HL-60 (cell line): Measurements from ENCODE around the gene NLGN1.

Experiments used
- GABPA ChIP-seq: IDR thresholded peaks from 2 replicates; pipeline ENCODE4 v1.6.1; 2012; ENCODE audit warnings: low read depth
- POLR2AphosphoS5 ChIP-seq: IDR thresholded peaks from 2 replicates; pipeline ENCODE4 v1.6.1; 2012; ENCODE audit warnings: low read depth
- SPI1 ChIP-seq: IDR thresholded peaks from 2 replicates; pipeline ENCODE4 v1.6.1; 2012; ENCODE audit warnings: low read depth, mild to moderate bottlenecking, borderline replicate concordance
- TF ChIP-seq, protein P1 (sequence below): IDR thresholded peaks from one replicate; pipeline ENCODE4 v1.5.1; 2011; ENCODE audit warnings: low read length, control low read depth, inconsistent platforms; ENCODE audit not compliant: insufficient read depth

DNA sequence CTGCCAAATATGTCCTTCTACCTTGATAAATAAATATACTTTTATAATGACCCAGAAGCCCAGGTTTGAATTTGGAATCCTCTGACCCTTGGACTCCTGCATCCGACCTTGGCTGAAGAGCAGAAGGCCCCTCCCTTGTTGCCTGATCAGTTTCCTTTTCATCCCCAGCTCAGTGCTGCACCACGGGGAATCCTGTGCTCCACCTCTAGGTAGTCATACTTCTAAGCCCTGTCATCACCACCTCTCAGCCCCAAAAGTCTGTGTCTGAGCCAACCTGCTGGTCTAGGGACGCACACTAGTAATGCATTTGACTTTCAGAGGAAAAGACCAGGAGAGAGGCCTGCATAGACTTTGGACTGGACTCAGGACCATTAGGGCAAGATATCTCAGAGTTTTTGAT lies 310.6 kb downstream of the NLGN1 start:
- TF ChIP-seq, protein P1, sequence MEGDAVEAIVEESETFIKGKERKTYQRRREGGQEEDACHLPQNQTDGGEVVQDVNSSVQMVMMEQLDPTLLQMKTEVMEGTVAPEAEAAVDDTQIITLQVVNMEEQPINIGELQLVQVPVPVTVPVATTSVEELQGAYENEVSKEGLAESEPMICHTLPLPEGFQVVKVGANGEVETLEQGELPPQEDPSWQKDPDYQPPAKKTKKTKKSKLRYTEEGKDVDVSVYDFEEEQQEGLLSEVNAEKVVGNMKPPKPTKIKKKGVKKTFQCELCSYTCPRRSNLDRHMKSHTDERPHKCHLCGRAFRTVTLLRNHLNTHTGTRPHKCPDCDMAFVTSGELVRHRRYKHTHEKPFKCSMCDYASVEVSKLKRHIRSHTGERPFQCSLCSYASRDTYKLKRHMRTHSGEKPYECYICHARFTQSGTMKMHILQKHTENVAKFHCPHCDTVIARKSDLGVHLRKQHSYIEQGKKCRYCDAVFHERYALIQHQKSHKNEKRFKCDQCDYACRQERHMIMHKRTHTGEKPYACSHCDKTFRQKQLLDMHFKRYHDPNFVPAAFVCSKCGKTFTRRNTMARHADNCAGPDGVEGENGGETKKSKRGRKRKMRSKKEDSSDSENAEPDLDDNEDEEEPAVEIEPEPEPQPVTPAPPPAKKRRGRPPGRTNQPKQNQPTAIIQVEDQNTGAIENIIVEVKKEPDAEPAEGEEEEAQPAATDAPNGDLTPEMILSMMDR: no peak
- TF ChIP-seq SPI1 (no peak), GABPA (no peak), POLR2AphosphoS5 (no peak)
